Neural crest cell (in vitro differentiated cells): ENCODE measurements around the gene RTL1. TPM values are rescaled to one million over a fixed set of nuclear protein-coding genes. Genes with fewer than 3 reads are reported as not detected.

Experiments
- DNase-seq: peaks from one replicate; pipeline ENCODE4 v3.0.0; 2021; ENCODE audit warnings: low read depth, mixed read lengths, low spot score
- H3K27ac Mint-ChIP-seq: one replicate; pipeline ENCODE4 v1.8.0; 2021; ENCODE audit warnings: mild to moderate bottlenecking, mixed read lengths; ENCODE audit not compliant: unreplicated experiment
- H3K27me3 Mint-ChIP-seq: 2 replicates; pipeline ENCODE4 v1.8.0; 2021; ENCODE audit warnings: low read depth, mild to moderate bottlenecking, mixed read lengths
- H3K36me3 Mint-ChIP-seq: 2 replicates; pipeline ENCODE4 v1.8.0; 2021; ENCODE audit warnings: low read depth, mild to moderate bottlenecking, mixed read lengths
- H3K4me1 Mint-ChIP-seq: 2 replicates; pipeline ENCODE4 v1.8.0; 2021; ENCODE audit warnings: mixed read lengths
- H3K4me3 Mint-ChIP-seq: one replicate; pipeline ENCODE4 v1.8.0; 2021; ENCODE audit warnings: mild to moderate bottlenecking, mixed read lengths
- H3K9me3 Mint-ChIP-seq: 2 replicates; pipeline ENCODE4 v1.8.0; 2021; ENCODE audit warnings: mixed read lengths
- total RNA-seq: library from RNA; stranded (reverse); gene quantifications from 2 replicates; pipeline ENCODE4 v1.2.1, GENCODE V29; 2021
- TF ChIP-seq, protein P1 (sequence below): fragments of 200-600 bp; sonication (generic); conservative IDR thresholded peaks from 2 replicates; pipeline ENCODE4 v1.5.0; 2021; ENCODE audit warnings: antibody characterized with exemption, mild to moderate bottlenecking

Gene RTL1
- total RNA-seq, 1 donor from 2014 or later, result 0.09 TPM

DNA sequence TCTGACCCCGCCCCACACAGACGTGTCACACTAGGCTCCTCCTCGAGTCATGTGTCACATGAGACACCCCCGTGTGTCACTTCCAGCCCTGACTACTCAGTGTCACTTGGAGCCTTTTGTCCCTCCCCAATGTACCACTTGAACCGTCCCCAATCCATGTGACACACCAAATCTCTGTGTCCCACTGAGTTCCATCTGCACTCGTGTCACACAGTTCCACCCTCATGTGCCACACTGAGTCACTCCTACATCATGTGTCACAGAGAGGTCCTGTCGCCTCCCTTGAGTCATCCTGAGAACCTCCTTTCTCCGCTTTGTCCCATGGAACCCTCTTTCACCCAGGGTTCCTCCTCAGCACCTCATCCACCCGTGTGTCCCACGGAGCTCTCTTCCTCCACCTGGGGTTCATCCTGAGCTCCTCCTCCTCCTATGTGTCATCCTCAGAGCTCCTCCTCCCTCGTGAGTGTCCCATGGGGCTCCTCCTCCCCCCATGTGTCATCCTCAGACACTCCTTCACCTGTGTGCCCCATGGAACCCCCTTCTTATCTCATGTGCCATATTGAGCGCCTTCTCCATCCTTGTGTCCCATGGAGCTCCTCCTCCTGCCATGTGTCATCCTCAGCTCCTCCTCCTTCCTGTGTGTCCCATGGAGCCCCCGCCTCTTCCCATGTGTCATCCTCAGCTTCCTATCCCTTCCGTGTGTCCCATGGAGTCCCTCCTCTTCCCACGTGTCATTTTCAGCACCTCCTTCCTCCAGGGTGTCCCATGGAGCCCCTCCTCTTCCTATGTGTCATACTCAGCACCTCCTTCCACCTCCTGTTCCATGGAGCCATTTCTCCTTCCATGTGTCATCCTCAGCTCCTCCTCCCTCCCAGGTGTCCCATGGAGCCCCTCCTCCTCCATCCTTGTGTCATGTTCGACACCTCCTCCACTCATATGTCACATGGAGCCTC, 32.0 kb downstream of the RTL1 start:
- Mint-ChIP-seq H3K27me3 (no peaks in the 10 kb centered on the region), H3K27ac (no peak overlapping the region), H3K4me1 (no peaks in the 10 kb centered on the region), H3K4me3 (no peak overlapping the region), H3K36me3 (no peaks in the 10 kb centered on the region), H3K9me3 (peaks cover 10% of the 10 kb centered on the region)
- TF ChIP-seq, protein P1, sequence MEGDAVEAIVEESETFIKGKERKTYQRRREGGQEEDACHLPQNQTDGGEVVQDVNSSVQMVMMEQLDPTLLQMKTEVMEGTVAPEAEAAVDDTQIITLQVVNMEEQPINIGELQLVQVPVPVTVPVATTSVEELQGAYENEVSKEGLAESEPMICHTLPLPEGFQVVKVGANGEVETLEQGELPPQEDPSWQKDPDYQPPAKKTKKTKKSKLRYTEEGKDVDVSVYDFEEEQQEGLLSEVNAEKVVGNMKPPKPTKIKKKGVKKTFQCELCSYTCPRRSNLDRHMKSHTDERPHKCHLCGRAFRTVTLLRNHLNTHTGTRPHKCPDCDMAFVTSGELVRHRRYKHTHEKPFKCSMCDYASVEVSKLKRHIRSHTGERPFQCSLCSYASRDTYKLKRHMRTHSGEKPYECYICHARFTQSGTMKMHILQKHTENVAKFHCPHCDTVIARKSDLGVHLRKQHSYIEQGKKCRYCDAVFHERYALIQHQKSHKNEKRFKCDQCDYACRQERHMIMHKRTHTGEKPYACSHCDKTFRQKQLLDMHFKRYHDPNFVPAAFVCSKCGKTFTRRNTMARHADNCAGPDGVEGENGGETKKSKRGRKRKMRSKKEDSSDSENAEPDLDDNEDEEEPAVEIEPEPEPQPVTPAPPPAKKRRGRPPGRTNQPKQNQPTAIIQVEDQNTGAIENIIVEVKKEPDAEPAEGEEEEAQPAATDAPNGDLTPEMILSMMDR, result no peak
- DNase-seq, result no peak

DNA sequence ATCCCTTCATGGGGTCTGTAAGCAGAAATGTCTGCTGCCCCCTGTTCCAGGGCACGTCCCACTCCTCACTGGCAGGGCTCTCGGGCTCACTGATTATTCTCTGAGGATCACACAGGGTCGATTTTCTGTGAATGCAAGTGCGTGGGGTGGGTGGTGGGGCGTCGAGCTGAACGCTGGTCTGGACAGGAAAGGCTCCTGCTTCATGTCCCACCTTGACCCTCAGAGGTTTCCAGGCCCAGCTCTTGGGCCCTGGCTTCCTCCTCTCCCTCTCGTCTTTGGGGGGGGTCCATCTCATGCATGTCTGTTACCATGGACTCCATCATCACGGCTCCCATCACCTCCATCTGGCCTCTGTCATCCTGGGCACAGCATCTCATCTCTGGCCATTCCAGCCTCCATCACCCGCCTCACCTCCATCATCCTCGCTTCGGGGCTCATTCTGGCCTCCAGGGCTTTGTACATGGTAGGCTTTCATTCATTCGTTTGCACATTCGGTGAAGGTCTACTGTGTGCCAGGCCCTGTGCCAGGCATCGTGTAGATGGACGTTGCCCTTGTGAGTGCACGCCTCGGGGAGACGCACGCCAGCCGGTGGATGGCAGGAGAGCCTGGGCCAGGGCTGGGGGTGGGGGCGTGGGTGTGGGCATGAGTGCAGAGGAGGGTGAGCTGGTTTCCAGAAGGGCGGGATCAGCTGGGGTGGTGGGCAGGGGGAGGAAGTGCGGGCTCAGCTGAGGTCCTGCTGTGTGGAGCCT, 34.7 kb downstream of the RTL1 start:
- H3K4me1 Mint-ChIP-seq, result no peaks in the 10 kb centered on the region
- H3K4me3 Mint-ChIP-seq, result no peak overlapping the region
- peaks cover 10% of the 10 kb centered on the region for H3K9me3 Mint-ChIP-seq
- no peak for DNase-seq
- H3K27me3 Mint-ChIP-seq, result no peaks in the 10 kb centered on the region
- H3K27ac Mint-ChIP-seq, result no peak overlapping the region
- TF ChIP-seq, protein P1, result no peak
- H3K36me3 Mint-ChIP-seq, result no peaks in the 10 kb centered on the region

DNA sequence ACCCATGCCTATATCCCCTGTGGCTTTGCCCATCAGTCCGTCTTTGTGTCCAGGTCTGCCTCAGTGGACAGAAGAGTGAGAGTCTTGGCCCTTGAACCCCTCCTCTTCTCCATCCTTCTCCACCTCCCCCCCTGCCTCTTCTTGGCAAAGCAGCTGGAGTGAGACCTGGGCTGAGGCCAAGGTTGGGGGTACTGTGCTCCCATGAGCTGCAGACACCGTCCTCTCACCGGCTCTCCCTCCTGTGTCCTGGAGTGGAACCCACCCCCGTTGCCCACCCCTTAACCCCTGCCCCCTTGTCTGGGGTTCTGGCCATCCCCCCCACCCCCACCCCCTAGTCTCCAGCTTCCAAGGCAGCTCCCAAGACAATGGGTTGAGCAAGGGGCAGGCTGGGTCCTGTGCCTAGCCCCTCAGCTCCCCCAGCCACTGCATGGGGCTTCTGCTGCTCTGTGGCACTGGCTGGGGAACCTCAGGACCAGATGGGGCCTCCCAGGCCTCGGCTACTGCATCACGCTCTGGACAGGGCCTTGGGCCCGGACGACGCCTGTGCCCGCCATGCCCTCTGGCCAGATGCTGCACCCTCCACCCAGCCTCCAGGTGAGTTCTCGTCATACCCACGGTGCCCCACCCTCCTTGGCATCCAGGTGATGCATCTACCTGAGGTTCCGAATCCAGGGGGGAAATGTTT, 35.7 kb downstream of the RTL1 start:
- H3K9me3 Mint-ChIP-seq, result peaks cover 8% of the 10 kb centered on the region
- H3K4me3 Mint-ChIP-seq, result no peak overlapping the region
- no peaks in the 10 kb centered on the region for H3K36me3 Mint-ChIP-seq
- H3K27ac Mint-ChIP-seq, result no peak overlapping the region
- TF ChIP-seq, protein P1, result no peak
- DNase-seq, result no peak
- no peaks in the 10 kb centered on the region for H3K27me3 Mint-ChIP-seq
- H3K4me1 Mint-ChIP-seq, result no peaks in the 10 kb centered on the region

DNA sequence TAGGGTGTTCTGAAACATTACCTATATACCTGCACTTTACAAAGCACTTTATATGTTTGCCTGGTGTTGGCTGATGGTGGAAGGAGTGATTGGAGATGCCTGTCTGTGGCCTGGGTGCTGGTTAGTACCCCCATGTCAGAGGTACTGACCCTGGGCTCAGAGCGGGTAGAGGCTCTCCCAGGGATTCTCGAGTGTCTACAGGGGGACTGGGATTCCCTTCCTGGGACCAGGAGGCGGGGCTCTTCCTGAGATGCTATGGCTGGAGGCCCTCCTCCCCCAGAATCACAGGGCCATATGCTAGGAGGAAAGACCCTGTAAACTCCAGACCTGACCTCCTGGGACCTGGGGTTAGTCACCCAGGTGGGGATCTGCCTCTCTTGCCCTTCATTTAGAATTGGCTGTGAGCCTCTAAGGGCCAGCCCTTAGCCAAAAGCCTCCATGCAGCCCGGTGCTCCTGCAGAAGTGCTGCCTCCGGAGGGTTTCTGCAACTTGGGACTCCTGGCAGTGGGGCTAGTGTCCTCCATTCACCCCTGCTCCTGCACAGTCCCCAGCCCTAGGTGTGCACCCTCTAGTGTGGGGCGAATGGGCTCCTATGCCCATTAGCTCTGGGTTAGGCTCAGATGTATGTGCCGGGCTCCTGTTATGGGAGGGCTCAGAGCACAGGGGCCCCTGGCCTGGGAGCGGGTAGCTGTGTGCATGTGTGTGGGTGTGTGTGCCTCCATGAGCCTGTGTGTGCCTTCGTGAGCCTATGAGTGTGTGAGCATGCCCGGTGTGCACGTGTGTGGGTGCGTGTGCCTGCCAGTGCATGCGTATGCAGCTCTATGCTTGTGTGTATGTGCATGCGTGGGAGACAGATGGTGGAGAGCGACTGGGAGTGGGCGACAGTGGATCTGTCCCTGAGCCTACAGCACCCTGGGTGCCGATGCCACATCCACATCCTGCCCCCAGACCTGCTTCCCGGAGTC, 36.6 kb downstream of the RTL1 start:
- no peaks in the 10 kb centered on the region for H3K36me3 Mint-ChIP-seq
- TF ChIP-seq, protein P1, result no peak

More for the DNA sequence above, 36.6 kb downstream of the RTL1 start:
- peak overlapping the region; percentile 57 for H3K27ac Mint-ChIP-seq
- no peaks in the 10 kb centered on the region for H3K4me1 Mint-ChIP-seq
- peaks cover 1% of the 10 kb centered on the region for H3K9me3 Mint-ChIP-seq
- H3K27me3 Mint-ChIP-seq, result no peaks in the 10 kb centered on the region
- no peak overlapping the region for H3K4me3 Mint-ChIP-seq
- DNase-seq, result no peak
